Measurements from ENCODE around the gene ITM2B.

DNA sequence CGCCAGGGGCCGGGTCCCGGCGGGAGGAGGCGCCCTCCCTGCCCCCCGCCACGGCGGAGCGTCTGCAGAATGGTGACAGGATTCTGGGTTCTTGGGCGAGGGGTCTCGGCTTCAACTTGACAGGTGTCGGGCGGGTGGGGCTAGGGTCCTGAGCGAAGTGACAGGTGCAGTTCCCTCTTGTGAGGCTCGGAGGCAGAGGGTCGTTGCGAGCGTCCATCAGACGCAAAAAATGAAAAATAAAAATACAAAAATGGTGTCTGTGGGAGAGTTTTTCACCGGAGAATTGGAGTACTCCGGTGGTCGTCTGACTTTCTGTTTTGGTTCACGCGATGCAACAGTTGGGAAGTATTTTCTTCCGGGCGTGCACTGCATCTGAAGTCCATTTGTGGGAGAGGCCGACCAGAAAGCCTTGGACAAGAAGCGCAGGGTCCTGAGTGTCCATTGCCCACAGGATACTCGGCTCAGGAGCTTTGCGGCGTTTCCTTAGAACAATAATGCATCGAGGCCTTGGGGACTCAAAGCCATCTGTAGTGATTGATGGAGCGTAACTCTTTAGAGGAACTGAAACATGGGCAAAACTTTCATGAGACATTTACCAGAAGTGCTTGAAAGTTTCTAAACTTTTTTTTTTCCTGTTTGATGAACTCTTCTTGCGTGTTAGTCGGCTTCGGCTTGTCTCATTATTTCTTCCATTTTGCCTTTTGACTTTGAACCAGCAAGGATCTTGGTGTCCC, 71.3 kb downstream of the ITM2B start:
- TF ChIP-seq ZNF138 (CRISPR knock-in tag; conservative IDR thresholded peaks at IDR 0.05) (no peak), NR3C1 (CRISPR knock-in tag; conservative IDR thresholded peaks at IDR 0.05; ENCODE audit: low read depth) (no peak), TEAD4 (CRISPR knock-in tag; IDR thresholded peaks at IDR 0.05) (no peak), CREB1 (CRISPR knock-in tag; IDR thresholded peaks at IDR 0.05) (no peak), FOXP1 (CRISPR knock-in tag; IDR thresholded peaks at IDR 0.05; ENCODE audit: borderline replicate concordance) (no peak)
- TF ChIP-seq, protein P1, sequence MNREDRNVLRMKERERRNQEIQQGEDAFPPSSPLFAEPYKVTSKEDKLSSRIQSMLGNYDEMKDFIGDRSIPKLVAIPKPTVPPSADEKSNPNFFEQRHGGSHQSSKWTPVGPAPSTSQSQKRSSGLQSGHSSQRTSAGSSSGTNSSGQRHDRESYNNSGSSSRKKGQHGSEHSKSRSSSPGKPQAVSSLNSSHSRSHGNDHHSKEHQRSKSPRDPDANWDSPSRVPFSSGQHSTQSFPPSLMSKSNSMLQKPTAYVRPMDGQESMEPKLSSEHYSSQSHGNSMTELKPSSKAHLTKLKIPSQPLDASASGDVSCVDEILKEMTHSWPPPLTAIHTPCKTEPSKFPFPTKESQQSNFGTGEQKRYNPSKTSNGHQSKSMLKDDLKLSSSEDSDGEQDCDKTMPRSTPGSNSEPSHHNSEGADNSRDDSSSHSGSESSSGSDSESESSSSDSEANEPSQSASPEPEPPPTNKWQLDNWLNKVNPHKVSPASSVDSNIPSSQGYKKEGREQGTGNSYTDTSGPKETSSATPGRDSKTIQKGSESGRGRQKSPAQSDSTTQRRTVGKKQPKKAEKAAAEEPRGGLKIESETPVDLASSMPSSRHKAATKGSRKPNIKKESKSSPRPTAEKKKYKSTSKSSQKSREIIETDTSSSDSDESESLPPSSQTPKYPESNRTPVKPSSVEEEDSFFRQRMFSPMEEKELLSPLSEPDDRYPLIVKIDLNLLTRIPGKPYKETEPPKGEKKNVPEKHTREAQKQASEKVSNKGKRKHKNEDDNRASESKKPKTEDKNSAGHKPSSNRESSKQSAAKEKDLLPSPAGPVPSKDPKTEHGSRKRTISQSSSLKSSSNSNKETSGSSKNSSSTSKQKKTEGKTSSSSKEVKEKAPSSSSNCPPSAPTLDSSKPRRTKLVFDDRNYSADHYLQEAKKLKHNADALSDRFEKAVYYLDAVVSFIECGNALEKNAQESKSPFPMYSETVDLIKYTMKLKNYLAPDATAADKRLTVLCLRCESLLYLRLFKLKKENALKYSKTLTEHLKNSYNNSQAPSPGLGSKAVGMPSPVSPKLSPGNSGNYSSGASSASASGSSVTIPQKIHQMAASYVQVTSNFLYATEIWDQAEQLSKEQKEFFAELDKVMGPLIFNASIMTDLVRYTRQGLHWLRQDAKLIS (CRISPR knock-in tag; IDR thresholded peaks at IDR 0.05; ENCODE audit: borderline replicate concordance), result no peak
- TF ChIP-seq, protein P2, sequence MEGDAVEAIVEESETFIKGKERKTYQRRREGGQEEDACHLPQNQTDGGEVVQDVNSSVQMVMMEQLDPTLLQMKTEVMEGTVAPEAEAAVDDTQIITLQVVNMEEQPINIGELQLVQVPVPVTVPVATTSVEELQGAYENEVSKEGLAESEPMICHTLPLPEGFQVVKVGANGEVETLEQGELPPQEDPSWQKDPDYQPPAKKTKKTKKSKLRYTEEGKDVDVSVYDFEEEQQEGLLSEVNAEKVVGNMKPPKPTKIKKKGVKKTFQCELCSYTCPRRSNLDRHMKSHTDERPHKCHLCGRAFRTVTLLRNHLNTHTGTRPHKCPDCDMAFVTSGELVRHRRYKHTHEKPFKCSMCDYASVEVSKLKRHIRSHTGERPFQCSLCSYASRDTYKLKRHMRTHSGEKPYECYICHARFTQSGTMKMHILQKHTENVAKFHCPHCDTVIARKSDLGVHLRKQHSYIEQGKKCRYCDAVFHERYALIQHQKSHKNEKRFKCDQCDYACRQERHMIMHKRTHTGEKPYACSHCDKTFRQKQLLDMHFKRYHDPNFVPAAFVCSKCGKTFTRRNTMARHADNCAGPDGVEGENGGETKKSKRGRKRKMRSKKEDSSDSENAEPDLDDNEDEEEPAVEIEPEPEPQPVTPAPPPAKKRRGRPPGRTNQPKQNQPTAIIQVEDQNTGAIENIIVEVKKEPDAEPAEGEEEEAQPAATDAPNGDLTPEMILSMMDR (IDR thresholded peaks at IDR 0.05), result no peak
